Esophagus muscularis mucosa (tissue), 3 donors: ENCODE results near the gene SMPD3.

ENCODE experiments used
- EP300 ChIP-seq: sonication (generic); formaldehyde crosslinking; IDR thresholded peaks from one replicate; pipeline ENCODE4 v1.6.1; 2017; ENCODE audit warnings: antibody characterized with exemption
- TF ChIP-seq, protein P1 (sequence below), 3 experiments: fragments of 200-600 bp in 2 of 3; fragments of 450-650 bp in 1 of 3; sonication (generic) in 2 of 3; IDR thresholded peaks; one replicate each; pipeline ENCODE4 v1.5.1; 2017 to 2019; ENCODE audit warnings: antibody characterized with exemption in 3 of 3, mild to moderate bottlenecking in 2 of 3, moderate library complexity in 1 of 3

DNA sequence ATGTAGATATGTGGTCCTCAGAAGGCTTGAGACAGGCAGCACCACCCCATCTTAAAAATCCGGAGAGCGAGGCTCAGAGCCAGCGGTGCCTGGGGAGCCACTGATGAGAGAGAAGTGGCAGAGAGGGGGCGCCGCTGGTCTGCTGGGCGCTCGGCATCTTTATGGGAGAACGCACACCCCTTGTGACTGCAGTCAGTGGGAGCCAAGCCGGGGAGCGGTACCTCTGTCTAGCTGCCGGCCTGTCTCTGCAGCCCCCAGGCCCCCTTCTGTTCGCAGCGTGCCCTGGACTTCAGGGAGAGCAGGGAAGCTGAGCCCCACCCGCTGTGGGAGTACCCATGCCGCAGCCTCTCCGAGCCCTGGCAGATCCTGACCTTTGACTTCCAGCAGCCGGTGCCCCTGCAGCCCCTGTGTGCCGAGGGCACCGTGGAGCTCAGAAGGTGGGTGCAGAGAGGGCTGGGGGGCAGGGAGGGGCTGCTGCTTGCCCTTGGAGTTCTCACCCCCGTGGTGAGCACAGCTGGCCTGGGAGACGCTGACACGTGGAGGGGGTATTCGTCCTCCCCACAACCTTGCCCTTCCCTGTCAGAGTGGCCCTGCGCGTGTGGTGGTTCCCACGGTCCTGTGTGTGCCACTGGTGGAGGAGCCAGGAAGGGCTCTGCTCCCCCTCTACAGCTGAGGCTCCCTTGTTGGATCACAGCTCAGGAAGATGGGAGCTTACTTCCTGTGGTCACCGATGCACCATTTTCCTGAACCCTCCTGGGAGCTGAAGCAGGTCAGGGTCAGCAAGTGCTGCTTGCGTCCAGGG lies 92.7 kb downstream of the SMPD3 start:
- TF ChIP-seq, protein P1, sequence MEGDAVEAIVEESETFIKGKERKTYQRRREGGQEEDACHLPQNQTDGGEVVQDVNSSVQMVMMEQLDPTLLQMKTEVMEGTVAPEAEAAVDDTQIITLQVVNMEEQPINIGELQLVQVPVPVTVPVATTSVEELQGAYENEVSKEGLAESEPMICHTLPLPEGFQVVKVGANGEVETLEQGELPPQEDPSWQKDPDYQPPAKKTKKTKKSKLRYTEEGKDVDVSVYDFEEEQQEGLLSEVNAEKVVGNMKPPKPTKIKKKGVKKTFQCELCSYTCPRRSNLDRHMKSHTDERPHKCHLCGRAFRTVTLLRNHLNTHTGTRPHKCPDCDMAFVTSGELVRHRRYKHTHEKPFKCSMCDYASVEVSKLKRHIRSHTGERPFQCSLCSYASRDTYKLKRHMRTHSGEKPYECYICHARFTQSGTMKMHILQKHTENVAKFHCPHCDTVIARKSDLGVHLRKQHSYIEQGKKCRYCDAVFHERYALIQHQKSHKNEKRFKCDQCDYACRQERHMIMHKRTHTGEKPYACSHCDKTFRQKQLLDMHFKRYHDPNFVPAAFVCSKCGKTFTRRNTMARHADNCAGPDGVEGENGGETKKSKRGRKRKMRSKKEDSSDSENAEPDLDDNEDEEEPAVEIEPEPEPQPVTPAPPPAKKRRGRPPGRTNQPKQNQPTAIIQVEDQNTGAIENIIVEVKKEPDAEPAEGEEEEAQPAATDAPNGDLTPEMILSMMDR (IDR thresholded peaks at IDR 0.05), result no peak
- TF ChIP-seq EP300, result no peak
